B cell (primary cell): ENCODE measurements around the gene KCNQ5. TPM values are rescaled to one million over a fixed set of nuclear protein-coding genes. Genes with fewer than 3 reads are reported as not detected.

Experiments used
- ATAC-seq: fragments of 200-7000 bp; cut with Tn5 transposase; one replicate; pipeline ENCODE4 v1.10.0; 2021; ENCODE audit warnings: low read depth, mild to moderate bottlenecking, moderate number of reproducible peaks, moderate library complexity
- CTCF ChIA-PET: fragments of 350-600 bp; sonication (Branson Sonifier 250); formaldehyde crosslinking; loops from one replicate; lab custom pipeline; 2021; ENCODE audit warnings: antibody characterized with exemption, inconsistent platforms; lab: Charles Lee
- POLR2A ChIA-PET: fragments of 350-600 bp; sonication (Branson Sonifier 250); formaldehyde crosslinking; loops from one replicate; lab custom pipeline; 2021; ENCODE audit warnings: antibody characterized with exemption; lab: Charles Lee
- DNase-seq: peaks from one replicate; pipeline ENCODE4 v3.0.0; 2013
- H2AFZ ChIP-seq: 2 replicates; pipeline ENCODE4 v1.6.1; 2012; ENCODE audit warnings: mild to moderate bottlenecking, low read depth, low read length; ENCODE audit not compliant: insufficient read depth, poor library complexity, severe bottlenecking
- H3K27ac ChIP-seq, 2 donors: 1 replicate in 1 of 2; 2 replicates in 1 of 2; pipeline ENCODE4 v1.5.1; 2012 to 2013; ENCODE audit warnings: low read length in 2 of 2, mild to moderate bottlenecking in 2 of 2, moderate library complexity in 1 of 2
- H3K27me3 ChIP-seq, 4 experiments: fragments of 200-600 bp in 1 of 4; sonication (generic) in 1 of 4; replicated peaks in 1 of 4; 1 replicate in 2 of 4; 2 replicates in 2 of 4; pipeline versions ENCODE4 v1.6.1 to v1.7.0; 2013 to 2016; ENCODE audit warnings: low read length in 3 of 4, mild to moderate bottlenecking in 2 of 4, mixed read lengths in 1 of 4, moderate library complexity in 1 of 4; ENCODE audit not compliant: insufficient read depth in 4 of 4, control insufficient read depth in 3 of 4; ENCODE audit errors: control extremely low read depth in 1 of 4
- H3K36me3 ChIP-seq, 2 experiments: replicated peaks in 1 of 2; 1 replicate in 1 of 2; 2 replicates in 1 of 2; pipeline versions ENCODE4 v1.6.1 to v1.7.1; 2013; ENCODE audit warnings: low read length in 1 of 2; ENCODE audit not compliant: insufficient read depth in 2 of 2, control insufficient read depth in 1 of 2; ENCODE audit errors: control extremely low read depth in 1 of 2, extremely low read depth in 1 of 2
- H3K4me1 ChIP-seq, 2 donors: fragments of 200-600 bp in 1 of 2; sonication (generic) in 1 of 2; 1 replicate in 1 of 2; 2 replicates in 1 of 2; pipeline versions ENCODE4 v1.5.1 to v1.6.1; 2013 to 2017; ENCODE audit warnings: low read length in 2 of 2; ENCODE audit not compliant: control insufficient read depth in 2 of 2, insufficient read depth in 2 of 2
- H3K4me2 ChIP-seq: replicated peaks from 2 replicates; pipeline ENCODE3; 2012; ENCODE audit warnings: mild to moderate bottlenecking, low read depth, low read length; ENCODE audit not compliant: poor library complexity, severe bottlenecking
- H3K4me3 ChIP-seq, 5 experiments: fragments of 200-600 bp in 1 of 5; sonication (generic) in 1 of 5; 1 replicate in 3 of 5; 2 replicates in 2 of 5; pipeline versions ENCODE4 v1.5.1 to v1.7.0; 2011 to 2016; ENCODE audit warnings: low read length in 4 of 5, mild to moderate bottlenecking in 4 of 5, low read depth in 2 of 5, control low read depth in 1 of 5, moderate library complexity in 1 of 5; ENCODE audit not compliant: insufficient read depth in 1 of 5; ENCODE audit errors: control extremely low read depth in 1 of 5, extremely low read depth in 1 of 5
- H3K79me2 ChIP-seq: fragments of 200-600 bp; sonication (generic); one replicate; pipeline ENCODE4 v1.6.0; 2016; ENCODE audit warnings: low read length; ENCODE audit not compliant: control insufficient read depth, insufficient read depth
- H3K9ac ChIP-seq: fragments of 200-600 bp; sonication (generic); 2 replicates; pipeline ENCODE4 v1.6.1; 2017; ENCODE audit warnings: mild to moderate bottlenecking, low read length, moderate library complexity
- H3K9me3 ChIP-seq, 3 donors: one replicate each; pipeline versions ENCODE4 v1.6.1 to v1.7.1; 2013; ENCODE audit warnings: low read length in 2 of 3; ENCODE audit not compliant: control insufficient read depth in 2 of 3, insufficient read depth in 1 of 3; ENCODE audit errors: control extremely low read depth in 1 of 3
- H4K20me1 ChIP-seq: 2 replicates; pipeline ENCODE4 v1.6.0; 2012; ENCODE audit warnings: mild to moderate bottlenecking, low read length; ENCODE audit not compliant: insufficient read depth, control insufficient read depth, poor library complexity, severe bottlenecking
- H3K27ac Mint-ChIP-seq: one replicate; pipeline ENCODE4 v1.8.0; 2021; ENCODE audit warnings: mixed read lengths
- H3K27me3 Mint-ChIP-seq: one replicate; pipeline ENCODE4 v1.8.0; 2021; ENCODE audit warnings: mixed read lengths
- H3K4me1 Mint-ChIP-seq: one replicate; pipeline ENCODE4 v1.8.0; 2021; ENCODE audit warnings: mixed read lengths
- H3K4me3 Mint-ChIP-seq: one replicate; pipeline ENCODE4 v1.8.0; 2021; ENCODE audit warnings: mixed read lengths
- H3K9me3 Mint-ChIP-seq: one replicate; pipeline ENCODE4 v1.8.0; 2022; ENCODE audit warnings: mixed read lengths; ENCODE audit not compliant: insufficient read depth
- EZH2 ChIP-seq: IDR thresholded peaks from 2 replicates; pipeline ENCODE4 v1.6.1; 2012; ENCODE audit warnings: borderline replicate concordance, low read depth, mild to moderate bottlenecking, moderate library complexity, low read length; ENCODE audit not compliant: insufficient read depth, poor library complexity, severe bottlenecking
- WGBS: methylation state at CpG from one replicate; pipeline ENCODE4 v1.1.5; 2013; ENCODE audit warnings: missing lambda C conversion rate; ENCODE audit not compliant: insufficient coverage; 5-methylcytosine and 5-hydroxymethylcytosine counted together
- intact Hi-C: fragments of 100-400 bp; cut with micrococcal nuclease; formaldehyde crosslinking; loops from one replicate; pipeline ENCODE4 v1.10.0; 2022
- polyA plus RNA-seq: library from polyadenylated mRNA; depleted of rRNA; stranded (reverse); fragments of >200 nt; gene quantifications from 2 replicates; pipeline ENCODE4 v1.2.3, GENCODE V29; 2012
- total RNA-seq, 2 donors: library from RNA; stranded (reverse); fragments of 120-200 nt in 1 of 2; gene quantifications; 1 replicate in 1 of 2; 2 replicates in 1 of 2; pipeline versions ENCODE4 v1.2.3 to v1.2.4, GENCODE V29; 2013 to 2022
- TF ChIP-seq, protein P1 (sequence below): fragments of 200-600 bp; IDR thresholded peaks from one replicate; pipeline ENCODE4 v1.8.0; 2022; ENCODE audit warnings: antibody characterized with exemption, mild to moderate bottlenecking

Gene KCNQ5
- total and polyA plus RNA-seq, 2 donors (not counting 1 experiment from before 2014, with no cell fraction given): 2.3 to 9.4 TPM

DNA sequence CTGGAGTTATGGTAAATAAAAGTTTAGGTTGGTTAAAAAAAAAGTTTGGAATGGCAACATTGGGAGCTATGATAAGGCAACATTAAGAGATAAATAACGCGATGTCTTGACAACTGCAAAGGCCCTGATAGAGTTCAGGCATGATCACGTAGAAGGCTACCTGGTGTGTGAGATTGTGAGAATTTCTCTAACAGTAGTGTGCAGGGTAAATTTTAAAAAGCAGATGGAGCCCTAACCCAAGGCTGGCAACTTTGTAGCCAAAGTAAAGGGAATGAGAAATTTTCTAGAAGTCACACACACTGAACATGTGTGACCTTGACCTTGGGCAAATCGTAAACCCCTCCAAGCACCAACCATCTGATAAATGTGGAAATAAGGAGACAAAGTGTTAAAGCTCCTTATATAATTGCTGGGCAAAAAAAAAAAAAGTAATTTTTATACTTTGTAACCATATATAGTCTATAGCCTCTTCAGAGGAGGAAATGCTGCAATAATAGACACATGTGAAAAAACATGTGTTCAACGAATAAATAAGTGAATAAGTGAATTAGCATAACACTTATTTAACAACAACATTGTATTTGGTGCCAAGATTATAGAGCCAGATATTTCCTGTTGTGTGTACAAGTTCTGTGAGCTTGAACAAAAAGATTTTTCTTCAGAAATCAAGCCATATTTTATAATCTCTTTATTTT is 18.2 kb downstream of the KCNQ5 start:
- Mint-ChIP-seq H3K4me3 (no peak overlapping the region), H3K9me3 (no peaks in the 10 kb centered on the region), H3K4me1 (peaks cover 32% of the 10 kb centered on the region), H3K27me3 (no peaks in the 10 kb centered on the region), H3K27ac (no peak overlapping the region)
- intact Hi-C loops: no loop called here
- Histone ChIP-seq H3K9me3 (no peaks in the 10 kb centered on the region), H3K36me3 (peaks cover 0 to 4% of the 10 kb centered on the region in 2 experiments), H4K20me1 (peaks cover 12% of the 10 kb centered on the region), H3K4me3 (no peak overlapping the region), H2AFZ (no peak overlapping the region), H3K9ac (no peak overlapping the region), H3K4me1 (peaks cover 0 to 3% of the 10 kb centered on the region in 2 donors), H3K4me2 (no peak overlapping the region), H3K79me2 (peaks cover 60% of the 10 kb centered on the region), H3K27me3 (no peaks in the 10 kb centered on the region), H3K27ac (no peak overlapping the region)
- ATAC-seq: no peak
- WGBS: 97% methylated on average over 3 of the region's 5 CpGs
- no peak for TF ChIP-seq EZH2
- TF ChIP-seq, protein P1, sequence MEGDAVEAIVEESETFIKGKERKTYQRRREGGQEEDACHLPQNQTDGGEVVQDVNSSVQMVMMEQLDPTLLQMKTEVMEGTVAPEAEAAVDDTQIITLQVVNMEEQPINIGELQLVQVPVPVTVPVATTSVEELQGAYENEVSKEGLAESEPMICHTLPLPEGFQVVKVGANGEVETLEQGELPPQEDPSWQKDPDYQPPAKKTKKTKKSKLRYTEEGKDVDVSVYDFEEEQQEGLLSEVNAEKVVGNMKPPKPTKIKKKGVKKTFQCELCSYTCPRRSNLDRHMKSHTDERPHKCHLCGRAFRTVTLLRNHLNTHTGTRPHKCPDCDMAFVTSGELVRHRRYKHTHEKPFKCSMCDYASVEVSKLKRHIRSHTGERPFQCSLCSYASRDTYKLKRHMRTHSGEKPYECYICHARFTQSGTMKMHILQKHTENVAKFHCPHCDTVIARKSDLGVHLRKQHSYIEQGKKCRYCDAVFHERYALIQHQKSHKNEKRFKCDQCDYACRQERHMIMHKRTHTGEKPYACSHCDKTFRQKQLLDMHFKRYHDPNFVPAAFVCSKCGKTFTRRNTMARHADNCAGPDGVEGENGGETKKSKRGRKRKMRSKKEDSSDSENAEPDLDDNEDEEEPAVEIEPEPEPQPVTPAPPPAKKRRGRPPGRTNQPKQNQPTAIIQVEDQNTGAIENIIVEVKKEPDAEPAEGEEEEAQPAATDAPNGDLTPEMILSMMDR: no peak
- DNase-seq: no peak
- CTCF ChIA-PET: interaction anchor here (0.6 to 1.7 kb wide), 6 partner anchors 8 to 1402 kb away, joined by 3 to 6 read pairs (median 4); no protein-coding TSS in a partner anchor
- POLR2A ChIA-PET: interaction anchor here (0.6 kb wide), 1 partner anchor 400 kb away, joined by 3 read pairs; no protein-coding TSS in a partner anchor

DNA sequence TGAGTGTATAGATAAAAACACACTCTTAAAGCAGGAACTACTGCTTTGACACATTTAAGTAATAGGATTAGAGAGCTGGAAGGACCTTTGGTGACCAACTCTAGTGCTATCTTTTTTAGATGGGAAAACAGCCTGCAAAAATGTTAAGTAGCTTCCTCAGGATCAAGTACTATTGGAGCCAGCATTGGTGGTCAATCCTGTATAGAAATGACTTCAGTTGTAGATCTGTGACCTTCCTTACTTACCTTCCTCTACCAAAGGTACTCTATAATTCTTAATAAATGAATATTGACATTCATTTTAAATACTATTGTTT is 18.7 kb downstream of the KCNQ5 start:
- DNase-seq: no peak
- Mint-ChIP-seq H3K4me1 (peaks cover 30% of the 10 kb centered on the region), H3K27me3 (no peaks in the 10 kb centered on the region), H3K9me3 (no peaks in the 10 kb centered on the region), H3K4me3 (no peak overlapping the region), H3K27ac (no peak overlapping the region)
- Histone ChIP-seq H3K4me2 (no peak overlapping the region), H4K20me1 (peaks cover 11% of the 10 kb centered on the region), H3K4me1 (peaks cover 0 to 2% of the 10 kb centered on the region in 2 donors), H3K79me2 (peaks cover 55% of the 10 kb centered on the region), H3K9ac (no peak overlapping the region), H3K27ac (no peak overlapping the region), H3K27me3 (no peaks in the 10 kb centered on the region), H2AFZ (no peak overlapping the region), H3K36me3 (peaks cover 0 to 4% of the 10 kb centered on the region in 2 experiments), H3K9me3 (no peaks in the 10 kb centered on the region), H3K4me3 (no peak overlapping the region)
- CTCF ChIA-PET: interaction anchor here (0.6 to 1.7 kb wide), 5 partner anchors 8 to 1403 kb away, joined by 3 to 6 read pairs (median 3); no protein-coding TSS in a partner anchor
- no peak for ATAC-seq
- POLR2A ChIA-PET: no interaction called here
- intact Hi-C loops: no loop called here
- TF ChIP-seq, protein P1: no peak
- TF ChIP-seq EZH2: no peak
